Gastrocnemius medialis (tissue), 4 donors: Measurements from ENCODE around the gene PDZRN4.

Source experiments
- POLR2A ChIP-seq, 2 donors: fragments of 450-650 bp; IDR thresholded peaks; one replicate each; pipeline ENCODE4 v1.6.1; 2017; ENCODE audit warnings: antibody characterized with exemption in 2 of 2, mild to moderate bottlenecking in 2 of 2, moderate library complexity in 2 of 2
- TF ChIP-seq, protein P1 (sequence below), 5 experiments: fragments of 450-650 bp in 3 of 5; fragments of 200-600 bp in 2 of 5; sonication (generic) in 2 of 5; IDR thresholded peaks in 4 of 5; conservative IDR thresholded peaks in 1 of 5; 1 replicate in 4 of 5; 2 replicates in 1 of 5; pipeline ENCODE4 v1.5.1; 2016 to 2019; ENCODE audit warnings: antibody characterized with exemption in 5 of 5, mild to moderate bottlenecking in 3 of 5, moderate library complexity in 3 of 5

DNA sequence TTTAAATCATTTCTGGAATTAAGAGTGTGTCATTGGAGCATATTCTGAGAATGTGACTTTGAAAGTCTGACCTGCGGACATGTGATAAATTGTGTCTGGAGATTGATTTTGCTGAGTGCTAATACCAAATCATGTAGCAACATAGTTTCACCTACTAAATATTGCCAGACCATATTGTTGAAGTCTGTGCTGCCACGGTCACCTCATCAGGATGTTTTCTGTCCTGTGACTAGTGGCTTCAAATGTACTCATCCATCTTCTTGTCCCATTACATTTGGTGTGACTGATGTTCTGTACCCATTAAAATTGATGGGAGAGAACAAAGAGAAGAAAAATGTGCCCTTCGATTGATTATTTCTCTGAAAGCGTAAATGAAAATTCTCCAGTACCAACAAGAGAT lies 265.3 kb downstream of the PDZRN4 start:
- TF ChIP-seq, protein P1, sequence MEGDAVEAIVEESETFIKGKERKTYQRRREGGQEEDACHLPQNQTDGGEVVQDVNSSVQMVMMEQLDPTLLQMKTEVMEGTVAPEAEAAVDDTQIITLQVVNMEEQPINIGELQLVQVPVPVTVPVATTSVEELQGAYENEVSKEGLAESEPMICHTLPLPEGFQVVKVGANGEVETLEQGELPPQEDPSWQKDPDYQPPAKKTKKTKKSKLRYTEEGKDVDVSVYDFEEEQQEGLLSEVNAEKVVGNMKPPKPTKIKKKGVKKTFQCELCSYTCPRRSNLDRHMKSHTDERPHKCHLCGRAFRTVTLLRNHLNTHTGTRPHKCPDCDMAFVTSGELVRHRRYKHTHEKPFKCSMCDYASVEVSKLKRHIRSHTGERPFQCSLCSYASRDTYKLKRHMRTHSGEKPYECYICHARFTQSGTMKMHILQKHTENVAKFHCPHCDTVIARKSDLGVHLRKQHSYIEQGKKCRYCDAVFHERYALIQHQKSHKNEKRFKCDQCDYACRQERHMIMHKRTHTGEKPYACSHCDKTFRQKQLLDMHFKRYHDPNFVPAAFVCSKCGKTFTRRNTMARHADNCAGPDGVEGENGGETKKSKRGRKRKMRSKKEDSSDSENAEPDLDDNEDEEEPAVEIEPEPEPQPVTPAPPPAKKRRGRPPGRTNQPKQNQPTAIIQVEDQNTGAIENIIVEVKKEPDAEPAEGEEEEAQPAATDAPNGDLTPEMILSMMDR (IDR thresholded peaks at IDR 0.05 in 4 of 5, conservative IDR thresholded peaks at IDR 0.05 in 1 of 5), result no peak
- TF ChIP-seq POLR2A (IDR thresholded peaks at IDR 0.05), result no peak
